Cardiac fibroblast (primary cell): ENCODE measurements around the gene MAN1C1.
A peak's percentile ranks its signal among the peaks of the same experiment; 100 is the strongest.

ENCODE experiments used
- DNase-seq, 2 donors: peaks; one replicate each; pipeline versions ENCODE4 v3.0.0 to v3.0.0-alpha.2; 2010; ENCODE audit warnings: low read depth in 2 of 2
- H3K4me3 ChIP-seq, 2 donors: replicated peaks in 1 of 2; 1 replicate in 1 of 2; 2 replicates in 1 of 2; pipeline ENCODE4 v1.5.1; 2011; ENCODE audit warnings: low read depth in 2 of 2, low read length in 2 of 2, mild to moderate bottlenecking in 2 of 2, moderate library complexity in 1 of 2
- TF ChIP-seq, protein P1 (sequence below): IDR thresholded peaks from one replicate; pipeline ENCODE4 v1.5.1; 2011; ENCODE audit warnings: low read depth, mild to moderate bottlenecking, low read length, inconsistent platforms

The MAN1C1 gene

DNA sequence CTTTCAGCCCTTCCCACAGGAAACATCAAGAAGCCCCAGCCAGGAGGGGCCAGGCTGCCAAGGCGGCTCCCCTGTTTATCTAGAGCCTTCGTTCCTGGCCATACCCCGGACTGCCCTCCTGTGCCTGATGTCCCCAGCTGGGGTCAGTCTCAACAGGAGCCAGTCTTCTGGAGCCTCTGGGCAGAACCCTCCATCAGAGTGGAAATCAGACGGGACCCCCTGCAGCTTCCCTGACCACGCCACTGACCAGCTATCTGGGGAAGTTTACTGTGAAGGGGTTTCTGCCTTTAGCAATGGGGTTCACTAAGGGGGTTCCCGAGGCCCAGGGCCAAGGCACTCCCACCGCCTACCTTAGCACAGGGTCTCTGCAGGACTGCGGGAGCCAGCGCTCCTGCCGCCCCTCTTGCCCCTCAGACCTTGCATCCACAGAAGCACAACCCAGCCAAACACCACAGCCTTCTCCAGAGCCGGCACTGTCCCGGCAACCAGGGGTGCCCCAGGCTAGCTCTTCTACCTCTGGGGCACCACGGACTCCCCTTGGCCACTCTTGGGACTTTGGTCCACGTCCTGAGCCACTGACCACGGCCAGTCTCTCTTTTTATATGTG, 199.6 kb downstream of the MAN1C1 start:
- no peak for DNase-seq
- H3K4me3 ChIP-seq: no peak overlapping the region
- TF ChIP-seq, protein P1, sequence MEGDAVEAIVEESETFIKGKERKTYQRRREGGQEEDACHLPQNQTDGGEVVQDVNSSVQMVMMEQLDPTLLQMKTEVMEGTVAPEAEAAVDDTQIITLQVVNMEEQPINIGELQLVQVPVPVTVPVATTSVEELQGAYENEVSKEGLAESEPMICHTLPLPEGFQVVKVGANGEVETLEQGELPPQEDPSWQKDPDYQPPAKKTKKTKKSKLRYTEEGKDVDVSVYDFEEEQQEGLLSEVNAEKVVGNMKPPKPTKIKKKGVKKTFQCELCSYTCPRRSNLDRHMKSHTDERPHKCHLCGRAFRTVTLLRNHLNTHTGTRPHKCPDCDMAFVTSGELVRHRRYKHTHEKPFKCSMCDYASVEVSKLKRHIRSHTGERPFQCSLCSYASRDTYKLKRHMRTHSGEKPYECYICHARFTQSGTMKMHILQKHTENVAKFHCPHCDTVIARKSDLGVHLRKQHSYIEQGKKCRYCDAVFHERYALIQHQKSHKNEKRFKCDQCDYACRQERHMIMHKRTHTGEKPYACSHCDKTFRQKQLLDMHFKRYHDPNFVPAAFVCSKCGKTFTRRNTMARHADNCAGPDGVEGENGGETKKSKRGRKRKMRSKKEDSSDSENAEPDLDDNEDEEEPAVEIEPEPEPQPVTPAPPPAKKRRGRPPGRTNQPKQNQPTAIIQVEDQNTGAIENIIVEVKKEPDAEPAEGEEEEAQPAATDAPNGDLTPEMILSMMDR: no peak

DNA sequence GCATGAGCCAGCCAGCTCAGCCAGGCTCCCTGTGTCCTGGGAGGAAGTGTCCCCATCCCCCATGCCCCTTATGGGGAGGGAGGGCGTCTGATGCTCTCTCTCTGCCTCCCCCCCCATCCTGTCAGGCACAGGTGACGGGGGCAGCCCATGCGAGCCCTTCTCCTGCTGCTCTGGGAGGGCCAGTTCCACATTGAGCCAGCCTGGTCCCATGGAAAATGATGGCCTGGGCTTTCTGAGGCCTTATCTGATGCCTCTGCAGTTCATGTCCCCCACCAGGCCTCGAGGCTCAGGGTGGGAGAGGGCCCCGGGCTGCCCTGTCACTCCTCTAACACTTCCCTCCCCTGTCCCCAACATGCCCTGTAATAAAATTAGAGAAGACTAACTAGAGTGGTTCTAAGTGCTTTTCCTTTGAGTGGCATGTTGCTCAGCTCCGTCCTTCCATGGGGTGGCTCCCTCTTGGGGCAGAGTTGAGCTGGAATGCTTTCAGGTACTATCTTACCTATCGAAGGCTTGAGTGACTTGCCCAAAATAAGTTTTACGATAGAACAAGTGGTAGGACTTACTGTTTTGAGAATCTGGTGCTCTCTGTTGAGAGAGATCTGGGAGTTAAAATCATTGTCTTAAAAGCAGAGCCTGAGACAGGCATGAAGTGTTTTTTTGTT, 201.4 kb downstream of the MAN1C1 start:
- DNase-seq: no peak
- no peak overlapping the region for H3K4me3 ChIP-seq
- TF ChIP-seq, protein P1: no peak

DNA sequence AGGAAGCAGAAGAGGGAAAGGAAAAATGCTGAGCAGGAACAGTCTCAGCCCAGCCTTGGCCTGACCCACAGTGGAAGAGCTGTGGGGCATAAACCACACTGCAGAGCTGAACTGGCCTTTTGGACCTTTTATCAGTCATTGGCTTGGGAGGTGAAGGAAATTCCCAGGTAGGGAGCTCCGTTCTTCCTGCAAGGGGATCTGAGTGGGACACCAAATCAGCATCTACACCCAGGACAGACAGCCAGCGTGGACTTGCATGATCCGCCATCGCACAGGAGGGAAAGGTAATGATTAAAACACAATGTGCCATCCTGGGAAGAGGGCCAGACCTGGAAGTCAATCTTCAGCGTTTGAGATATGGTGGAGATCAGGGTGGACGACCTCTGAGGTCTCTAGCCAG, 202.0 kb downstream of the MAN1C1 start:
- TF ChIP-seq, protein P1: no peak
- H3K4me3 ChIP-seq: no peak overlapping the region
- no peak for DNase-seq

DNA sequence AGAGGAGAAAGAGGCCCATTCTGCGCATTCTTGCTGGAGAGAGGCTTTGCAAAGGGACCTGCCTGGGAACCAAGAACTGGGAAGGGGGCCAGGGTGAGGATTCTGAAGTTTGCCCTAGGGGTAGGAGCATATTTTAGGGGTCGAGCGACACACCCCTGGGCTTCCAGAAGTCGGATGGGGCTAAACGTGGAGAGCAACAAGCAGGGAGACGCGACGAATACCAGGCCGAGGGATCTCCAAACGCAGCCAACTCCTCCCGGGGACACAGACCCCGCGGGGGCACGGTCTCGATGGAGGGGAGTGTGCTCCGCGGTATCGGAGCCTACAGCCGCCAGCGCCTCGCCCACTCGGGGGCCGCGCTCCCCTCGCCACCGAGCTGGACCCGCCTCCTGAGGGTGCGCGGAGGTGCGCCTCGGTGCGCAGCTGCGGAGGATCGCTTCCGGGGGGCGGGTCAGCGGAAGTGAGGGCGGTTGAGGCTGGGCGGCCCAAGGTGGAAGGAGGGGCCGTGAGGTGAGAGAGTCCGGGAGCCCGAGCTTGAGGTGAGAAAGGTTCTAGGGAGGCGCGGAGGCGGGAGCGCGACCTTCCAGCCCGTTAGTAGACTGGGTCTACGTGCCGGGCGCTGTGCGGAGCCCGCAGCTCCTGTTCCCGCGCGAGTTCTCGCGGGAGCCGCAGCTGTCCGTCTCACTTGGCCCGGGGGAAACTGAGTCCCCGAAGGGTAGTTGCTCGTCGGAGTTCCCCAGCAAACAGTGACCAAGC, 203.1 kb downstream of the MAN1C1 start, which contains the start of gene MTFR1L:
TSS of gene MTFR1L (plus strand) at position 464 of the 756 bp plus-strand sequence. CDS start 3,151 bp downstream, outside the sequence.
- TF ChIP-seq, protein P1: no peak
- peak within 1 kb of the TSS; percentile 91 for H3K4me3 ChIP-seq
- peak; percentile 69 to 77 for DNase-seq

DNA sequence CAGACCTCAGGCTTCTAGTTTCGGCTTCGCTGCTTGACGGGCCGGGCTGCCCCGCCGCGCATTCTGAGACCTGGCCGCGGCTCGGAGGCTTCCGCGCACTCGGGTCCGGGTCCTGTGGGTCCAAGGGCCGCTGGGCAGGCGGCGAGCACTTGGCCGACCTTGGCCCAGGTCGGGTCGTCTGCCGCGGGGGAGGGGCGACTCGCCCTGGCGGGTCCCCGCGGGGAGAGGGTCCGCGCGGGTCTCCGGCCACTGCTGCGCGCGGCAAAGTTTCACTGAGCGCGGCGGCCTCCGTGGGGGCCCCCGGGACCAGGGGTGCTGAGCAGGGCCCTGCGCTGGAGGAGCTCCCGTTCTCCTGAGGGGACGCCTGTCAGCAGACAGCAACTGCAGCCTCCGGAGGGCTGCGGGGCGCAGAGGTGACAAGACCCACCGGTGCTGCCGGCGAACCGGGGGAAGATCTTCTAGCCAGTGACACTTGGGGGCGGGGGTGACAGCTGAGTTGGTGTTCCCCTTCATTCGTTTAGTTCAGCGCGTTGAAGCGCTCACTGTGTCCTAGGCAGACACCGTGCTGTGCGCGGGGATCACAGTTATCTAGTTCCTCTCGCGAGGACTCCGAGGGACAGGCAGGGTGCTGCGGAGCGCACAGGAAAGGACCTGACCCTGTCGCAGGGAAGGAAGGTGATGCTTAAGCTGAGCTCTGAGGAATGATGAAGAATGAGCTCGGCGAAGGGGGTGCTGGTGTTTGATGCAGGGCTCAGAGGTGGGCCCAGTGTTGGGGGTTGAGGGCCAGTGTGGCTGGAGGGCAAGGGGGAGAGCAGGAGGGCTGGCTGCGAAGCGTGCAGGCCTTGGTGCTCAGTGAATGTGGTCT, 203.9 kb downstream of the MAN1C1 start:
- TF ChIP-seq, protein P1: no peak
- peak; percentile 53 to 71 for DNase-seq
- H3K4me3 ChIP-seq: peak overlapping the region; percentile 91

DNA sequence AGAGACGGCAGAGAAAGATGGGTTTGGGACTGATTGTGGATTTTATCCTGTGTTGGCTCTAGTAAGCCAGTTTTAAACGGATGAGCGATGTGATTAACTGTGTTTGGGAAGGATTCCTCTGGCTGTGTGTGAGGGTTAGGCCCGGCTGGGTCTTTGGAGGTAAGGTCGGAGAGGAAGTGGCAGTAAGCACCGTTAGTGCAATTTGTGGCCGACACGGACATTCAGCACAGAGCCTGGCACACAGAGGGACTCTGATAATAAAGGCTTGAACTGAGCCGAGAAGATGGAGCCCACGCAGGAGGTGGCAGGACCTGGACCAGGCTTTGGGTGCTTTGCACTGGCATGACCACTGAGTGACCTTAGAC, 204.5 kb downstream of the MAN1C1 start:
- TF ChIP-seq, protein P1: no peak
- H3K4me3 ChIP-seq: peak overlapping the region; percentile 91
- no peak for DNase-seq
